ENCODE results near the gene MINDY2. TPM values are rescaled to one million over a fixed set of nuclear protein-coding genes. Genes with fewer than 3 reads are reported as not detected.
"Not testable (repeated sequence)": the region's sequence is repeated elsewhere in the genome, so short reads cannot be mapped to it uniquely, and the experiment has no call there.

Gene MINDY2
- total RNA-seq, 4 donors from 2014 or later = 7.1 to 22.0 (median 9.8) TPM

- Histone ChIP-seq H3K27me3 (no peaks in the 10 kb centered on the region), H3K36me3 (peaks cover 0 to 39% of the 10 kb centered on the region in 2 donors), H3K9me3 (no peaks in the 10 kb centered on the region), H3K4me1 (no peaks in the 10 kb centered on the region), H3K4me3 (no peak overlapping the region), H3K27ac (no peak overlapping the region)
- no peak for TF ChIP-seq CTCF (IDR thresholded peaks at IDR 0.05 in 4 of 5, conservative IDR thresholded peaks at IDR 0.05 in 1 of 5)
- no peak for TF ChIP-seq POLR2A (IDR thresholded peaks at IDR 0.05)
- intact Hi-C loops (cut with DNase I; ENCODE audit: low total_unique reads) = no loop called here
- in situ Hi-C loops (cut with MboI; ENCODE audit: low sequenced_read_pairs in 4 of 4) = no loop called here
- no peak for ATAC-seq
- DNase-seq = no peak
These were observed 105.4 kb downstream of the MINDY2 start for GRCh38 chr15:58876306-58877106.

- H3K36me3 ChIP-seq = peaks cover 0 to 55% of the 10 kb centered on the region in 2 donors
- H3K9me3 ChIP-seq = no peaks in the 10 kb centered on the region
- ATAC-seq (no peak), DNase-seq (no peak)
- TF ChIP-seq POLR2A (IDR thresholded peaks at IDR 0.05) (no peak), CTCF (IDR thresholded peaks at IDR 0.05 in 4 of 5, conservative IDR thresholded peaks at IDR 0.05 in 1 of 5) (no peak)
- H3K27ac ChIP-seq = no peak overlapping the region
- intact Hi-C loops (cut with DNase I; ENCODE audit: low total_unique reads) (no loop called here), in situ Hi-C loops (cut with MboI; ENCODE audit: low sequenced_read_pairs in 4 of 4) (no loop called here)
- H3K4me1 ChIP-seq = no peaks in the 10 kb centered on the region
- H3K4me3 ChIP-seq = no peak overlapping the region
- no peaks in the 10 kb centered on the region for H3K27me3 ChIP-seq
These were observed 107.1 kb downstream of the MINDY2 start for GRCh38 chr15:58877999-58878825.

- TF ChIP-seq CTCF (IDR thresholded peaks at IDR 0.05 in 4 of 5, conservative IDR thresholded peaks at IDR 0.05 in 1 of 5) (no peak), POLR2A (IDR thresholded peaks at IDR 0.05) (no peak)
- H3K36me3 ChIP-seq = peaks cover 0 to 76% of the 10 kb centered on the region in 2 donors
- intact Hi-C loops (cut with DNase I; ENCODE audit: low total_unique reads) = no loop called here
- H3K9me3 ChIP-seq = no peaks in the 10 kb centered on the region
- in situ Hi-C loops (cut with MboI; ENCODE audit: low sequenced_read_pairs in 4 of 4) = no loop called here
- no peak overlapping the region for H3K4me3 ChIP-seq
- no peak overlapping the region for H3K27ac ChIP-seq
- ATAC-seq (no peak), DNase-seq (no peak)
- no peaks in the 10 kb centered on the region for H3K27me3 ChIP-seq
- H3K4me1 ChIP-seq = no peaks in the 10 kb centered on the region
These were observed 109.2 kb downstream of the MINDY2 start for GRCh38 chr15:58880320-58880719.

- TF ChIP-seq CTCF (IDR thresholded peaks at IDR 0.05 in 4 of 5, conservative IDR thresholded peaks at IDR 0.05 in 1 of 5) = no peak
- TF ChIP-seq POLR2A (IDR thresholded peaks at IDR 0.05) = no peak
- H3K27ac ChIP-seq = no peak overlapping the region
- no peaks in the 10 kb centered on the region for H3K27me3 ChIP-seq
- peaks cover 6 to 96% of the 10 kb centered on the region in 2 donors for H3K36me3 ChIP-seq
- ATAC-seq (no peak), DNase-seq (no peak)
- intact Hi-C loops (cut with DNase I; ENCODE audit: low total_unique reads) (no loop called here), in situ Hi-C loops (cut with MboI; ENCODE audit: low sequenced_read_pairs in 4 of 4) (no loop called here)
- no peaks in the 10 kb centered on the region for H3K9me3 ChIP-seq
- no peaks in the 10 kb centered on the region for H3K4me1 ChIP-seq
- no peak overlapping the region for H3K4me3 ChIP-seq
These were observed 111.1 kb downstream of the MINDY2 start for GRCh38 chr15:58882243-58882642.

GRCh38 chr15:58883926-58884325 is 112.8 kb downstream of the MINDY2 start:
- peaks cover 12 to 98% of the 10 kb centered on the region in 2 donors for H3K36me3 ChIP-seq

More at GRCh38 chr15:58883926-58884325, 112.8 kb downstream of the MINDY2 start:
- DNase-seq; H3K27me3 ChIP-seq; intact Hi-C loops (cut with DNase I; ENCODE audit: low total_unique reads); in situ Hi-C loops (cut with MboI; ENCODE audit: low sequenced_read_pairs in 4 of 4); H3K4me1 ChIP-seq; H3K27ac ChIP-seq; H3K4me3 ChIP-seq; ATAC-seq; H3K9me3 ChIP-seq: not testable (repeated sequence)

Measured in gastrocnemius medialis (tissue), 4 donors.